ENCODE data around the gene TGM2.

Gene TGM2

GRCh38 chr20:38196592-38196991, 31.5 kb upstream of the TGM2 start:
- Histone ChIP-seq H3K36me3 (replicated peaks; ENCODE audit: low read depth, low read length) (no peaks in the 10 kb centered on the region), H3K9me3 (ENCODE audit: insufficient read depth, low read length) (no peaks in the 10 kb centered on the region), H3K9ac (ENCODE audit: low read length) (no peak overlapping the region), H4K20me1 (ENCODE audit: insufficient read depth, low read length) (no peaks in the 10 kb centered on the region), H2AFZ (ENCODE audit: low read depth, low read length) (no peak overlapping the region), H3K27me3 (ENCODE audit: low read depth, low read length) (no peaks in the 10 kb centered on the region), H3K27ac (ENCODE audit: low read length) (no peak overlapping the region), H3K4me1 (ENCODE audit: low read length) (peaks cover 16% of the 10 kb centered on the region), H3K79me2 (ENCODE audit: low read length) (no peaks in the 10 kb centered on the region), H3K4me3 (ENCODE audit: low read length) (no peak overlapping the region), H3K4me2 (ENCODE audit: low read length) (no peak overlapping the region)
- TF ChIP-seq EZH2phosphoT487 (IDR thresholded peaks at IDR 0.05; ENCODE audit: low read depth): no peak
- TF ChIP-seq CTCF (IDR thresholded peaks at IDR 0.05; ENCODE audit: low read depth, low read length): no peak

- no peaks in the 10 kb centered on the region for H3K36me3 ChIP-seq (replicated peaks; ENCODE audit: low read depth, low read length)
- no peak overlapping the region for H2AFZ ChIP-seq (ENCODE audit: low read depth, low read length)
- no peak for TF ChIP-seq CTCF (IDR thresholded peaks at IDR 0.05; ENCODE audit: low read depth, low read length)
- no peak for TF ChIP-seq EZH2phosphoT487 (IDR thresholded peaks at IDR 0.05; ENCODE audit: low read depth)
- no peaks in the 10 kb centered on the region for H3K79me2 ChIP-seq (ENCODE audit: low read length)
- H3K27ac ChIP-seq (ENCODE audit: low read length): no peak overlapping the region
- H3K4me1 ChIP-seq (ENCODE audit: low read length): peaks cover 16% of the 10 kb centered on the region
- H3K4me2 ChIP-seq (ENCODE audit: low read length): no peak overlapping the region
- no peak overlapping the region for H3K9ac ChIP-seq (ENCODE audit: low read length)
- no peaks in the 10 kb centered on the region for H4K20me1 ChIP-seq (ENCODE audit: insufficient read depth, low read length)
- no peaks in the 10 kb centered on the region for H3K27me3 ChIP-seq (ENCODE audit: low read depth, low read length)
- no peak overlapping the region for H3K4me3 ChIP-seq (ENCODE audit: low read length)
- no peaks in the 10 kb centered on the region for H3K9me3 ChIP-seq (ENCODE audit: insufficient read depth, low read length)
Observed at GRCh38 chr20:38196076-38196475, 31.0 kb upstream of the TGM2 start.

GRCh38 chr20:38195521-38195920, 30.5 kb upstream of the TGM2 start:
- Histone ChIP-seq H3K9ac (ENCODE audit: low read length) (no peak overlapping the region), H3K27me3 (ENCODE audit: low read depth, low read length) (no peaks in the 10 kb centered on the region), H2AFZ (ENCODE audit: low read depth, low read length) (no peak overlapping the region), H4K20me1 (ENCODE audit: insufficient read depth, low read length) (no peaks in the 10 kb centered on the region), H3K9me3 (ENCODE audit: insufficient read depth, low read length) (no peaks in the 10 kb centered on the region), H3K4me1 (ENCODE audit: low read length) (peaks cover 16% of the 10 kb centered on the region), H3K27ac (ENCODE audit: low read length) (no peak overlapping the region), H3K36me3 (replicated peaks; ENCODE audit: low read depth, low read length) (no peaks in the 10 kb centered on the region), H3K4me2 (ENCODE audit: low read length) (no peak overlapping the region), H3K4me3 (ENCODE audit: low read length) (no peak overlapping the region), H3K79me2 (ENCODE audit: low read length) (no peaks in the 10 kb centered on the region)
- no peak for TF ChIP-seq CTCF (IDR thresholded peaks at IDR 0.05; ENCODE audit: low read depth, low read length)
- no peak for TF ChIP-seq EZH2phosphoT487 (IDR thresholded peaks at IDR 0.05; ENCODE audit: low read depth)

GRCh38 chr20:38194971-38195504, 30.0 kb upstream of the TGM2 start:
- Histone ChIP-seq H3K9ac (ENCODE audit: low read length) (no peak overlapping the region), H3K9me3 (ENCODE audit: insufficient read depth, low read length) (no peaks in the 10 kb centered on the region), H3K27me3 (ENCODE audit: low read depth, low read length) (no peaks in the 10 kb centered on the region), H3K4me1 (ENCODE audit: low read length) (peaks cover 16% of the 10 kb centered on the region), H3K4me3 (ENCODE audit: low read length) (no peak overlapping the region), H3K27ac (ENCODE audit: low read length) (no peak overlapping the region), H3K4me2 (ENCODE audit: low read length) (no peak overlapping the region), H3K36me3 (replicated peaks; ENCODE audit: low read depth, low read length) (no peaks in the 10 kb centered on the region), H2AFZ (ENCODE audit: low read depth, low read length) (no peak overlapping the region), H3K79me2 (ENCODE audit: low read length) (no peaks in the 10 kb centered on the region), H4K20me1 (ENCODE audit: insufficient read depth, low read length) (no peaks in the 10 kb centered on the region)
- TF ChIP-seq CTCF (IDR thresholded peaks at IDR 0.05; ENCODE audit: low read depth, low read length) (no peak), EZH2phosphoT487 (IDR thresholded peaks at IDR 0.05; ENCODE audit: low read depth) (no peak)
